Muscle layer of colon (tissue), 2 donors: ENCODE results near the gene MGLL.
A peak's percentile ranks its signal among the peaks of the same experiment; 100 is the strongest.

Source experiments
- H3K27ac ChIP-seq: one replicate; pipeline ENCODE4 v1.7.0; 2013; ENCODE audit warnings: low read depth, mild to moderate bottlenecking, low read length, moderate library complexity
- H3K27me3 ChIP-seq, 2 donors: one replicate each; pipeline ENCODE4 v1.7.0; 2013; ENCODE audit warnings: low read length in 2 of 2, mild to moderate bottlenecking in 2 of 2; ENCODE audit not compliant: insufficient read depth in 2 of 2, control insufficient read depth in 1 of 2
- H3K36me3 ChIP-seq: one replicate; pipeline ENCODE4 v1.7.0; 2013; ENCODE audit warnings: mild to moderate bottlenecking, low read length; ENCODE audit not compliant: insufficient read depth
- H3K4me1 ChIP-seq: one replicate; pipeline ENCODE4 v1.7.0; 2013; ENCODE audit warnings: mild to moderate bottlenecking, low read length; ENCODE audit not compliant: insufficient read depth
- H3K4me3 ChIP-seq, 2 donors: one replicate each; pipeline ENCODE4 v1.7.0; 2013; ENCODE audit warnings: low read length in 2 of 2, low read depth in 1 of 2, mild to moderate bottlenecking in 1 of 2, moderate library complexity in 1 of 2
- H3K9ac ChIP-seq: one replicate; pipeline ENCODE4 v1.7.0; 2013; ENCODE audit warnings: low read length
- H3K9me3 ChIP-seq: one replicate; pipeline ENCODE4 v1.7.0; 2013; ENCODE audit warnings: mild to moderate bottlenecking, low read length
- donor health status: abdominal sarcoma.
- donor health status: Adenocarcinoma of cecum.

The MGLL gene

GRCh38 chr3:127808197-127808596 is 14.1 kb downstream of the MGLL start:
- no peaks in the 10 kb centered on the region for H3K27me3 ChIP-seq
- H3K9ac ChIP-seq: no peak overlapping the region
- H3K27ac ChIP-seq: no peak overlapping the region
- peaks cover 11% of the 10 kb centered on the region for H3K4me1 ChIP-seq
- peaks cover 35% of the 10 kb centered on the region for H3K36me3 ChIP-seq
- no peaks in the 10 kb centered on the region for H3K9me3 ChIP-seq
- H3K4me3 ChIP-seq: no peak overlapping the region

GRCh38 chr3:127805026-127805753 is 17.1 kb downstream of the MGLL start:
- Histone ChIP-seq H3K27ac (no peak overlapping the region), H3K4me1 (peaks cover 11% of the 10 kb centered on the region), H3K36me3 (peaks cover 19% of the 10 kb centered on the region), H3K4me3 (no peak overlapping the region), H3K9me3 (no peaks in the 10 kb centered on the region), H3K9ac (no peak overlapping the region), H3K27me3 (no peaks in the 10 kb centered on the region)

GRCh38 chr3:127804141-127804540 is 18.2 kb downstream of the MGLL start:
- H3K4me3 ChIP-seq: no peak overlapping the region
- no peak overlapping the region for H3K27ac ChIP-seq
- H3K4me1 ChIP-seq: peaks cover 22% of the 10 kb centered on the region
- no peaks in the 10 kb centered on the region for H3K9me3 ChIP-seq
- H3K9ac ChIP-seq: no peak overlapping the region
- peaks cover 16% of the 10 kb centered on the region for H3K36me3 ChIP-seq
- no peaks in the 10 kb centered on the region for H3K27me3 ChIP-seq

GRCh38 chr3:127803619-127804018 is 18.7 kb downstream of the MGLL start:
- no peaks in the 10 kb centered on the region for H3K27me3 ChIP-seq
- H3K27ac ChIP-seq: no peak overlapping the region
- no peak overlapping the region for H3K9ac ChIP-seq
- peaks cover 27% of the 10 kb centered on the region for H3K4me1 ChIP-seq
- H3K9me3 ChIP-seq: no peaks in the 10 kb centered on the region
- H3K36me3 ChIP-seq: peaks cover 10% of the 10 kb centered on the region
- H3K4me3 ChIP-seq: no peak overlapping the region

GRCh38 chr3:127802606-127803005 is 19.7 kb downstream of the MGLL start:
- Histone ChIP-seq H3K9me3 (no peaks in the 10 kb centered on the region), H3K9ac (no peak overlapping the region), H3K27ac (no peak overlapping the region), H3K4me3 (no peak overlapping the region), H3K4me1 (peaks cover 28% of the 10 kb centered on the region), H3K36me3 (peaks cover 11% of the 10 kb centered on the region), H3K27me3 (no peaks in the 10 kb centered on the region)

GRCh38 chr3:127801731-127802313 is 20.5 kb downstream of the MGLL start:
- Histone ChIP-seq H3K9me3 (no peaks in the 10 kb centered on the region), H3K36me3 (peaks cover 11% of the 10 kb centered on the region), H3K27me3 (no peaks in the 10 kb centered on the region), H3K4me3 (no peak overlapping the region), H3K9ac (no peak overlapping the region), H3K27ac (no peak overlapping the region), H3K4me1 (peaks cover 28% of the 10 kb centered on the region)

GRCh38 chr3:127800508-127800907 is 21.8 kb downstream of the MGLL start:
- H3K36me3 ChIP-seq: peaks cover 7% of the 10 kb centered on the region
- no peak overlapping the region for H3K9ac ChIP-seq
- no peaks in the 10 kb centered on the region for H3K27me3 ChIP-seq
- H3K27ac ChIP-seq: no peak overlapping the region
- peaks cover 27% of the 10 kb centered on the region for H3K4me1 ChIP-seq
- no peak overlapping the region for H3K4me3 ChIP-seq
- H3K9me3 ChIP-seq: no peaks in the 10 kb centered on the region

GRCh38 chr3:127799476-127800222 is 22.7 kb downstream of the MGLL start:
- no peak overlapping the region for H3K9ac ChIP-seq
- H3K9me3 ChIP-seq: no peaks in the 10 kb centered on the region
- H3K27me3 ChIP-seq: no peaks in the 10 kb centered on the region
- H3K4me3 ChIP-seq: no peak overlapping the region
- H3K36me3 ChIP-seq: peaks cover 5% of the 10 kb centered on the region
- H3K27ac ChIP-seq: no peak overlapping the region
- peaks cover 18% of the 10 kb centered on the region for H3K4me1 ChIP-seq

GRCh38 chr3:127798716-127799115 is 23.6 kb downstream of the MGLL start:
- Histone ChIP-seq H3K4me1 (peaks cover 17% of the 10 kb centered on the region), H3K27ac (no peak overlapping the region), H3K4me3 (no peak overlapping the region), H3K9me3 (no peaks in the 10 kb centered on the region), H3K36me3 (peaks cover 7% of the 10 kb centered on the region), H3K27me3 (no peaks in the 10 kb centered on the region), H3K9ac (no peak overlapping the region)

- Histone ChIP-seq H3K36me3 (peaks cover 7% of the 10 kb centered on the region), H3K27ac (peak overlapping the region; percentile 7), H3K9me3 (no peaks in the 10 kb centered on the region), H3K9ac (no peak overlapping the region), H3K4me1 (peaks cover 32% of the 10 kb centered on the region), H3K27me3 (no peaks in the 10 kb centered on the region), H3K4me3 (no peak overlapping the region)
Measured at GRCh38 chr3:127796831-127797150, 25.5 kb downstream of the MGLL start.

- no peaks in the 10 kb centered on the region for H3K9me3 ChIP-seq
- no peak overlapping the region for H3K9ac ChIP-seq
- peaks cover 7% of the 10 kb centered on the region for H3K36me3 ChIP-seq
- H3K27me3 ChIP-seq: no peaks in the 10 kb centered on the region
- peaks cover 37% of the 10 kb centered on the region for H3K4me1 ChIP-seq
- H3K4me3 ChIP-seq: no peak overlapping the region
- no peak overlapping the region for H3K27ac ChIP-seq
Measured at GRCh38 chr3:127796045-127796830, 26.1 kb downstream of the MGLL start.
